Measurements from ENCODE around the gene SEC31A.
"Not testable (repeated sequence)": the region's sequence is repeated elsewhere in the genome, so short reads cannot be mapped to it uniquely, and the experiment has no call there.

SEC31A gene

DNA sequence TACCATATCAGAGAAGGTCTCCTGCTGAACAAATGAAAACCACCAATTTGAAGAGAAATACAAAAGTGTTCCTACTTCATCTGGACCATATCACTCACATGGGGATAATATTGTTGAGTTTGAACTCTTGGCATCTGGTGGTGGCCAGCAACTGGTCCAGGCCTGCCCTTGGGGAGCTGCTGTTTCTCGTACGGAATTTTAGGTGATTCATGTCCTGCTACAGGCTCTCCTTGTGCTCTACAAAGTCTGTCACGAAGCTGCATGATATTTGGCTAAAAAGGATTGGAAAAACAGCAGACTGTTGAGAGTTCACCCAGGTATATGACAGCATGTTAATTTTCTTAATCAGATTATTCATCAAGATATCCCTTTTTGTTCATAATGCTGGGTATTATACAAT is 42.2 kb downstream of the SEC31A start:
- H3K4ac ChIP-seq (ENCODE audit: low read depth, low read length): no peak overlapping the region
- no peaks in the 10 kb centered on the region for H3K79me2 ChIP-seq (ENCODE audit: control insufficient read depth, insufficient read depth, low read length)
- H3K27ac ChIP-seq (ENCODE audit: low read depth, low read length): no peak overlapping the region
- no peak overlapping the region for H3K56ac ChIP-seq (ENCODE audit: low read length)
- H2BK120ac ChIP-seq (ENCODE audit: low read depth, low read length): no peak overlapping the region
- no peak overlapping the region for H2AK5ac ChIP-seq (ENCODE audit: low read length)
- WGBS (ENCODE audit: extremely low coverage, insufficient coverage, low lambda C conversion rate): no CpG with 5 or more reads among the region's 3 CpGs
- peaks cover 16% of the 10 kb centered on the region for H3K36me3 ChIP-seq (ENCODE audit: control insufficient read depth, insufficient read depth, low read length)
- no peak overlapping the region for H2BK5ac ChIP-seq (ENCODE audit: low read length)
- no peak overlapping the region for H3K18ac ChIP-seq (ENCODE audit: low read length)
- no peak overlapping the region for H3K4me2 ChIP-seq (ENCODE audit: low read length)
- H3K9ac ChIP-seq (ENCODE audit: low read length): no peak overlapping the region
- H3K27me3 ChIP-seq (ENCODE audit: insufficient read depth, low read length, poor library complexity): no peaks in the 10 kb centered on the region
- H3K4me3 ChIP-seq (ENCODE audit: low read length): no peak overlapping the region
- H4K8ac ChIP-seq (ENCODE audit: low read depth, low read length): no peak overlapping the region
- no peak overlapping the region for H4K5ac ChIP-seq (ENCODE audit: low read length)
- no peaks in the 10 kb centered on the region for H3K4me1 ChIP-seq (ENCODE audit: control insufficient read depth, low read depth, low read length)
- no peak overlapping the region for H3K23ac ChIP-seq (ENCODE audit: low read length)
- peaks cover 3% of the 10 kb centered on the region for H3K79me1 ChIP-seq (ENCODE audit: low read length)
- DNase-seq: no peak
- H2BK15ac ChIP-seq (replicated peaks; ENCODE audit: low read depth): no peak overlapping the region

- H3K9ac ChIP-seq (ENCODE audit: low read length): no peak overlapping the region
- no peak overlapping the region for H3K4me2 ChIP-seq (ENCODE audit: low read length)
- no peak overlapping the region for H3K23ac ChIP-seq (ENCODE audit: low read length)
- H2BK15ac ChIP-seq (replicated peaks; ENCODE audit: low read depth): no peak overlapping the region
- no peak overlapping the region for H3K18ac ChIP-seq (ENCODE audit: low read length)
- H2BK5ac ChIP-seq (ENCODE audit: low read length): no peak overlapping the region
- no peaks in the 10 kb centered on the region for H3K27me3 ChIP-seq (ENCODE audit: insufficient read depth, low read length, poor library complexity)
- no peak overlapping the region for H3K4ac ChIP-seq (ENCODE audit: low read depth, low read length)
- H3K56ac ChIP-seq (ENCODE audit: low read length): no peak overlapping the region
- H4K5ac ChIP-seq (ENCODE audit: low read length): no peak overlapping the region
- no peaks in the 10 kb centered on the region for H3K4me1 ChIP-seq (ENCODE audit: control insufficient read depth, low read depth, low read length)
- H3K27ac ChIP-seq (ENCODE audit: low read depth, low read length): no peak overlapping the region
- DNase-seq: peak; percentile 48
- H2BK120ac ChIP-seq (ENCODE audit: low read depth, low read length): no peak overlapping the region
- H3K36me3 ChIP-seq (ENCODE audit: control insufficient read depth, insufficient read depth, low read length): peaks cover 8% of the 10 kb centered on the region
- no peaks in the 10 kb centered on the region for H3K79me2 ChIP-seq (ENCODE audit: control insufficient read depth, insufficient read depth, low read length)
- H2AK5ac ChIP-seq (ENCODE audit: low read length): no peak overlapping the region
- no peak overlapping the region for H3K4me3 ChIP-seq (ENCODE audit: low read length)
- peaks cover 5% of the 10 kb centered on the region for H3K79me1 ChIP-seq (ENCODE audit: low read length)
- no peak overlapping the region for H4K8ac ChIP-seq (ENCODE audit: low read depth, low read length)
Observed at GRCh38 chr4:82842593-82842992, 48.4 kb downstream of the SEC31A start.

GRCh38 chr4:82839624-82840023 is 51.3 kb downstream of the SEC31A start:
- no peak overlapping the region for H3K56ac ChIP-seq (ENCODE audit: low read length)
- no peak overlapping the region for H4K5ac ChIP-seq (ENCODE audit: low read length)
- H3K9ac ChIP-seq (ENCODE audit: low read length): no peak overlapping the region
- no peaks in the 10 kb centered on the region for H3K4me1 ChIP-seq (ENCODE audit: control insufficient read depth, low read depth, low read length)
- no peaks in the 10 kb centered on the region for H3K79me2 ChIP-seq (ENCODE audit: control insufficient read depth, insufficient read depth, low read length)
- no peak overlapping the region for H2BK15ac ChIP-seq (replicated peaks; ENCODE audit: low read depth)
- no peak overlapping the region for H3K4me3 ChIP-seq (ENCODE audit: low read length)
- H2BK5ac ChIP-seq (ENCODE audit: low read length): no peak overlapping the region
- no peak overlapping the region for H3K18ac ChIP-seq (ENCODE audit: low read length)
- H3K4ac ChIP-seq (ENCODE audit: low read depth, low read length): no peak overlapping the region
- no peak overlapping the region for H3K27ac ChIP-seq (ENCODE audit: low read depth, low read length)
- H2BK120ac ChIP-seq (ENCODE audit: low read depth, low read length): no peak overlapping the region
- no peaks in the 10 kb centered on the region for H3K27me3 ChIP-seq (ENCODE audit: insufficient read depth, low read length, poor library complexity)
- H3K79me1 ChIP-seq (ENCODE audit: low read length): peaks cover 3% of the 10 kb centered on the region
- no peak overlapping the region for H2AK5ac ChIP-seq (ENCODE audit: low read length)
- no peak overlapping the region for H3K4me2 ChIP-seq (ENCODE audit: low read length)
- no CpG with 5 or more reads among the region's 1 CpG for WGBS (ENCODE audit: extremely low coverage, insufficient coverage, low lambda C conversion rate)
- H3K36me3 ChIP-seq (ENCODE audit: control insufficient read depth, insufficient read depth, low read length): peaks cover 7% of the 10 kb centered on the region
- no peak for DNase-seq
- H4K8ac ChIP-seq (ENCODE audit: low read depth, low read length): no peak overlapping the region
- H3K23ac ChIP-seq (ENCODE audit: low read length): no peak overlapping the region

- WGBS (ENCODE audit: extremely low coverage, insufficient coverage, low lambda C conversion rate): no CpG with 5 or more reads among the region's 1 CpG
- H3K4me1 ChIP-seq (ENCODE audit: control insufficient read depth, low read depth, low read length): no peaks in the 10 kb centered on the region
- no peak overlapping the region for H3K23ac ChIP-seq (ENCODE audit: low read length)
- DNase-seq: no peak
- no peaks in the 10 kb centered on the region for H3K79me1 ChIP-seq (ENCODE audit: low read length)
- H3K9ac ChIP-seq (ENCODE audit: low read length): no peak overlapping the region
- no peak overlapping the region for H3K18ac ChIP-seq (ENCODE audit: low read length)
- no peaks in the 10 kb centered on the region for H3K79me2 ChIP-seq (ENCODE audit: control insufficient read depth, insufficient read depth, low read length)
- H4K8ac ChIP-seq (ENCODE audit: low read depth, low read length): no peak overlapping the region
- H3K36me3 ChIP-seq (ENCODE audit: control insufficient read depth, insufficient read depth, low read length): peaks cover 2% of the 10 kb centered on the region
- no peak overlapping the region for H3K27ac ChIP-seq (ENCODE audit: low read depth, low read length)
- H2AK5ac ChIP-seq (ENCODE audit: low read length): no peak overlapping the region
- no peak overlapping the region for H3K56ac ChIP-seq (ENCODE audit: low read length)
- H3K4me3 ChIP-seq (ENCODE audit: low read length): no peak overlapping the region
- no peak overlapping the region for H4K5ac ChIP-seq (ENCODE audit: low read length)
- H2BK120ac ChIP-seq (ENCODE audit: low read depth, low read length): no peak overlapping the region
- no peak overlapping the region for H3K4me2 ChIP-seq (ENCODE audit: low read length)
- no peak overlapping the region for H2BK5ac ChIP-seq (ENCODE audit: low read length)
- H2BK15ac ChIP-seq (replicated peaks; ENCODE audit: low read depth): no peak overlapping the region
- H3K27me3 ChIP-seq (ENCODE audit: insufficient read depth, low read length, poor library complexity): no peaks in the 10 kb centered on the region
- H3K4ac ChIP-seq (ENCODE audit: low read depth, low read length): no peak overlapping the region
Observed at GRCh38 chr4:82833696-82834313, 57.1 kb downstream of the SEC31A start.

GRCh38 chr4:82833060-82833459 is 57.9 kb downstream of the SEC31A start:
- not testable (repeated sequence) for H4K8ac ChIP-seq (ENCODE audit: low read depth, low read length); DNase-seq; H4K5ac ChIP-seq (ENCODE audit: low read length); H3K27ac ChIP-seq (ENCODE audit: low read depth, low read length); H3K9ac ChIP-seq (ENCODE audit: low read length); H3K4me3 ChIP-seq (ENCODE audit: low read length); H3K36me3 ChIP-seq (ENCODE audit: control insufficient read depth, insufficient read depth, low read length); H2AK5ac ChIP-seq (ENCODE audit: low read length); H3K4me2 ChIP-seq (ENCODE audit: low read length); H2BK120ac ChIP-seq (ENCODE audit: low read depth, low read length); H3K23ac ChIP-seq (ENCODE audit: low read length); H2BK5ac ChIP-seq (ENCODE audit: low read length); H3K4ac ChIP-seq (ENCODE audit: low read depth, low read length); H3K79me2 ChIP-seq (ENCODE audit: control insufficient read depth, insufficient read depth, low read length); H3K18ac ChIP-seq (ENCODE audit: low read length); H3K79me1 ChIP-seq (ENCODE audit: low read length); H3K27me3 ChIP-seq (ENCODE audit: insufficient read depth, low read length, poor library complexity); H3K4me1 ChIP-seq (ENCODE audit: control insufficient read depth, low read depth, low read length); H2BK15ac ChIP-seq (replicated peaks; ENCODE audit: low read depth); H3K56ac ChIP-seq (ENCODE audit: low read length)
- no CpG with 5 or more reads among the region's 4 CpGs for WGBS (ENCODE audit: extremely low coverage, insufficient coverage, low lambda C conversion rate)

- Histone ChIP-seq H3K36me3 (ENCODE audit: control insufficient read depth, insufficient read depth, low read length) (peaks cover 19% of the 10 kb centered on the region), H4K8ac (ENCODE audit: low read depth, low read length) (no peak overlapping the region), H3K27me3 (ENCODE audit: insufficient read depth, low read length, poor library complexity) (no peaks in the 10 kb centered on the region), H3K4me2 (ENCODE audit: low read length) (no peak overlapping the region), H3K9ac (ENCODE audit: low read length) (no peak overlapping the region), H2AK5ac (ENCODE audit: low read length) (no peak overlapping the region), H3K27ac (ENCODE audit: low read depth, low read length) (no peak overlapping the region), H3K56ac (ENCODE audit: low read length) (no peak overlapping the region), H3K4me3 (ENCODE audit: low read length) (no peak overlapping the region), H4K5ac (ENCODE audit: low read length) (no peak overlapping the region), H3K4me1 (ENCODE audit: control insufficient read depth, low read depth, low read length) (no peaks in the 10 kb centered on the region), H2BK5ac (ENCODE audit: low read length) (no peak overlapping the region), H3K79me2 (ENCODE audit: control insufficient read depth, insufficient read depth, low read length) (no peaks in the 10 kb centered on the region), H3K79me1 (ENCODE audit: low read length) (no peaks in the 10 kb centered on the region), H3K23ac (ENCODE audit: low read length) (no peak overlapping the region), H2BK15ac (replicated peaks; ENCODE audit: low read depth) (no peak overlapping the region), H3K4ac (ENCODE audit: low read depth, low read length) (no peak overlapping the region), H2BK120ac (ENCODE audit: low read depth, low read length) (no peak overlapping the region), H3K18ac (ENCODE audit: low read length) (no peak overlapping the region)
- no peak for DNase-seq
- WGBS (ENCODE audit: extremely low coverage, insufficient coverage, low lambda C conversion rate): no CpG with 5 or more reads among the region's 3 CpGs
Observed at GRCh38 chr4:82825425-82825824, 65.5 kb downstream of the SEC31A start.
